Measurements from ENCODE around the gene RRAS2.
"Not testable (repeated sequence)": the region's sequence is repeated elsewhere in the genome, so short reads cannot be mapped to it uniquely, and the experiment has no call there.

- TF ChIP-seq CTCF, POLR2A (IDR thresholded peaks at IDR 0.05): not testable (repeated sequence)
Observed at GRCh38 chr11:14403528-14403927, 44.5 kb upstream of the RRAS2 start.
